DND-41 (cell line): ENCODE results near the gene RAD17.

ENCODE experiments used
- ATAC-seq: fragments of 200-7000 bp; cut with Tn5 transposase; 3 replicates; pipeline ENCODE4 v1.9.1; 2021; ENCODE audit warnings: low read depth; ENCODE audit not compliant: insufficient read depth
- DNase-seq: peaks from one replicate; pipeline ENCODE4 v3.0.0-alpha.2; 2020
- H2AFZ ChIP-seq: 2 replicates; pipeline ENCODE4 v1.6.0; 2012; ENCODE audit warnings: low read depth, low read length
- H3K27ac ChIP-seq: 2 replicates; pipeline ENCODE4 v1.5.1; 2012; ENCODE audit warnings: low read length, inconsistent platforms
- H3K27me3 ChIP-seq: fragments of 200-600 bp; sonication (generic); 2 replicates; pipeline ENCODE4 v1.6.0; 2012; ENCODE audit warnings: low read length, mild to moderate bottlenecking, inconsistent platforms; ENCODE audit not compliant: insufficient read depth, poor library complexity
- H3K36me3 ChIP-seq: 2 replicates; pipeline ENCODE4 v1.5.1; 2012; ENCODE audit warnings: low read length, inconsistent platforms; ENCODE audit not compliant: insufficient read depth
- H3K4me1 ChIP-seq: 2 replicates; pipeline ENCODE4 v1.5.1; 2012; ENCODE audit warnings: mild to moderate bottlenecking, low read length; ENCODE audit not compliant: insufficient read depth
- H3K4me2 ChIP-seq: 2 replicates; pipeline ENCODE4 v1.6.0; 2012; ENCODE audit warnings: mild to moderate bottlenecking, moderate library complexity, low read length, inconsistent platforms; ENCODE audit not compliant: insufficient read depth
- H3K4me3 ChIP-seq, 2 experiments: fragments of 200-600 bp in 1 of 2; shearing (Covaris generic) in 1 of 2; 2 replicates each; pipeline ENCODE4 v1.5.1; 2012 to 2016; ENCODE audit warnings: inconsistent platforms in 2 of 2, low read length in 2 of 2, mild to moderate bottlenecking in 2 of 2, low read depth in 1 of 2, moderate library complexity in 1 of 2
- H3K79me2 ChIP-seq: 2 replicates; pipeline ENCODE4 v1.6.0; 2012; ENCODE audit warnings: low read length, inconsistent platforms; ENCODE audit not compliant: insufficient read depth
- H3K9ac ChIP-seq: 2 replicates; pipeline ENCODE4 v1.6.0; 2012; ENCODE audit warnings: low read depth, mild to moderate bottlenecking, inconsistent platforms, low read length, moderate library complexity
- H3K9me3 ChIP-seq: 2 replicates; pipeline ENCODE4 v1.5.1; 2012; ENCODE audit warnings: low read length, moderate library complexity, mild to moderate bottlenecking, inconsistent platforms; ENCODE audit not compliant: insufficient read depth, severe bottlenecking
- H4K20me1 ChIP-seq: 2 replicates; pipeline ENCODE4 v1.6.0; 2012; ENCODE audit warnings: low read length; ENCODE audit not compliant: insufficient read depth
- EZH2 ChIP-seq: IDR thresholded peaks from 3 replicates; pipeline ENCODE4 v1.6.1; 2012; ENCODE audit warnings: borderline replicate concordance, low read depth, mild to moderate bottlenecking, moderate library complexity, low read length, inconsistent platforms; ENCODE audit not compliant: severe bottlenecking
- TF ChIP-seq, protein P1 (sequence below): IDR thresholded peaks from 2 replicates; pipeline ENCODE4 v1.5.1; 2012; ENCODE audit warnings: borderline replicate concordance, low read length, moderate library complexity, mild to moderate bottlenecking; ENCODE audit not compliant: poor library complexity, severe bottlenecking; ENCODE audit errors: extremely low read depth

RAD17 gene

GRCh38 chr5:69372394-69372793 lies 2.8 kb downstream of the RAD17 start:
- Histone ChIP-seq H3K4me1 (peaks cover 34% of the 10 kb centered on the region), H3K36me3 (peaks cover 31% of the 10 kb centered on the region), H2AFZ (no peak overlapping the region), H3K27ac (no peak overlapping the region), H3K4me3 (no peak overlapping the region; a peak in 1 of 4 replicates), H4K20me1 (peaks cover 9% of the 10 kb centered on the region; the same call in 1 of the 2 replicates), H3K9ac (no peak overlapping the region), H3K9me3 (no peaks in the 10 kb centered on the region), H3K4me2 (peak overlapping the region; percentile 66; the same call in 1 of the 2 replicates), H3K79me2 (peaks cover 56% of the 10 kb centered on the region), H3K27me3 (no peaks in the 10 kb centered on the region)
- TF ChIP-seq EZH2, result no peak
- no peak for DNase-seq
- no peak for ATAC-seq

- ATAC-seq (no peak), DNase-seq (no peak)
- no peaks in the 10 kb centered on the region for H3K9me3 ChIP-seq
- no peak overlapping the region for H3K4me2 ChIP-seq
- H3K9ac ChIP-seq, result no peak overlapping the region
- H3K4me1 ChIP-seq, result peaks cover 24% of the 10 kb centered on the region
- H2AFZ ChIP-seq, result no peak overlapping the region
- TF ChIP-seq EZH2, result no peak
- no peaks in the 10 kb centered on the region for H3K27me3 ChIP-seq
- peaks cover 40% of the 10 kb centered on the region for H3K36me3 ChIP-seq
- peaks cover 34% of the 10 kb centered on the region for H3K79me2 ChIP-seq
- H3K27ac ChIP-seq, result no peak overlapping the region
- no peaks in the 10 kb centered on the region for H4K20me1 ChIP-seq
- no peak overlapping the region for H3K4me3 ChIP-seq
Observed at GRCh38 chr5:69374911-69375446, 5.4 kb downstream of the RAD17 start.

DNA sequence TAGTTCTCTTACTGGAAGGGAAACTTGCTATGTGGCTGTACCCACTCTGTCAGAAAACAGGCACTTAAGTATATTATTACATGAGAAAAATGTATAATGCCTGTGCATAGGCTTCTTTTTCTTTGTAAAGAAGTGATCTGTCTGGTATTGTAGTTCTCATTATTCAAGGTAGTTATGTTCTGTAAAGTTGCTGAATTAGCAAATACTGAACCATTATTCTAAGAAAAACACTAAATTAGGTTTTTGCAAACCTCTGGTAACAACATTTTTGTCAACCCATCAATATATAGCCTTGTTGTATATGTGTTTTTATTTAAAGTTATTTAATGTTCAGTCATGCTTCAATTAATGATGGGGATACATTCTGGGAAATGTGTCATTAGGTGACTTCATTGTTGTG lies 8.8 kb downstream of the RAD17 start:
- Histone ChIP-seq H4K20me1 (no peaks in the 10 kb centered on the region), H3K36me3 (peaks cover 54% of the 10 kb centered on the region), H3K4me3 (no peak overlapping the region), H3K79me2 (peaks cover under 1% of the 10 kb centered on the region; the same call in 1 of the 2 replicates), H3K27me3 (no peaks in the 10 kb centered on the region), H3K4me2 (no peak overlapping the region), H2AFZ (no peak overlapping the region), H3K9me3 (no peaks in the 10 kb centered on the region), H3K4me1 (no peaks in the 10 kb centered on the region), H3K27ac (no peak overlapping the region), H3K9ac (no peak overlapping the region)
- ATAC-seq, result no peak
- no peak for DNase-seq
- TF ChIP-seq, protein P1, sequence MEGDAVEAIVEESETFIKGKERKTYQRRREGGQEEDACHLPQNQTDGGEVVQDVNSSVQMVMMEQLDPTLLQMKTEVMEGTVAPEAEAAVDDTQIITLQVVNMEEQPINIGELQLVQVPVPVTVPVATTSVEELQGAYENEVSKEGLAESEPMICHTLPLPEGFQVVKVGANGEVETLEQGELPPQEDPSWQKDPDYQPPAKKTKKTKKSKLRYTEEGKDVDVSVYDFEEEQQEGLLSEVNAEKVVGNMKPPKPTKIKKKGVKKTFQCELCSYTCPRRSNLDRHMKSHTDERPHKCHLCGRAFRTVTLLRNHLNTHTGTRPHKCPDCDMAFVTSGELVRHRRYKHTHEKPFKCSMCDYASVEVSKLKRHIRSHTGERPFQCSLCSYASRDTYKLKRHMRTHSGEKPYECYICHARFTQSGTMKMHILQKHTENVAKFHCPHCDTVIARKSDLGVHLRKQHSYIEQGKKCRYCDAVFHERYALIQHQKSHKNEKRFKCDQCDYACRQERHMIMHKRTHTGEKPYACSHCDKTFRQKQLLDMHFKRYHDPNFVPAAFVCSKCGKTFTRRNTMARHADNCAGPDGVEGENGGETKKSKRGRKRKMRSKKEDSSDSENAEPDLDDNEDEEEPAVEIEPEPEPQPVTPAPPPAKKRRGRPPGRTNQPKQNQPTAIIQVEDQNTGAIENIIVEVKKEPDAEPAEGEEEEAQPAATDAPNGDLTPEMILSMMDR, result no peak
- no peak for TF ChIP-seq EZH2

- Histone ChIP-seq H3K4me2 (no peak overlapping the region), H3K4me1 (no peaks in the 10 kb centered on the region), H3K4me3 (no peak overlapping the region), H4K20me1 (no peaks in the 10 kb centered on the region), H3K36me3 (peaks cover 51% of the 10 kb centered on the region; the same call in 1 of the 2 replicates), H2AFZ (no peak overlapping the region), H3K27ac (no peak overlapping the region), H3K9ac (no peak overlapping the region), H3K79me2 (no peaks in the 10 kb centered on the region), H3K27me3 (no peaks in the 10 kb centered on the region), H3K9me3 (no peaks in the 10 kb centered on the region)
- TF ChIP-seq EZH2, result no peak
- TF ChIP-seq, protein P1, result no peak
- ATAC-seq (no peak), DNase-seq (no peak)
Observed at GRCh38 chr5:69404659-69405330, 35.2 kb downstream of the RAD17 start.
